ENCODE measurements around the gene TTC16.

DNA sequence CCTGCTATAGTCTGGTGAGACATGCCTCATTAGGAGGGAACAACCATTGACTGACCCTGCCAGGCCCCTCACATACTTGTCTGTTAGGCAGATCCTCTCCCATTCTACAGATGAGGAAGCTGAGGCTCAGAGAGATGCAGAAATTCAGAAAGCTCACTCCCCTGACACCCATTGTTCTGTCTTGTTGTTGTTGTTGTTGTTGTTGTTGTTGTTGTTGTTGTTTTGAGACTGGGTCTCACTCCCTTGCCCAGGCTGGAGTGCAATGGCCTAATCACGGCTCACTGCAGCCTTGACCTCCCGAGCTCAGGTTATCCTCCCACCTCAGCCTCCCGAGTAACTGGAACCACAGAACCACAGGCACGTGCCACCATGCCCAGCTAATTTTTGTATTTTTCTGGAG is 22.2 kb upstream of the TTC16 start:
- TF ChIP-seq, protein P1, sequence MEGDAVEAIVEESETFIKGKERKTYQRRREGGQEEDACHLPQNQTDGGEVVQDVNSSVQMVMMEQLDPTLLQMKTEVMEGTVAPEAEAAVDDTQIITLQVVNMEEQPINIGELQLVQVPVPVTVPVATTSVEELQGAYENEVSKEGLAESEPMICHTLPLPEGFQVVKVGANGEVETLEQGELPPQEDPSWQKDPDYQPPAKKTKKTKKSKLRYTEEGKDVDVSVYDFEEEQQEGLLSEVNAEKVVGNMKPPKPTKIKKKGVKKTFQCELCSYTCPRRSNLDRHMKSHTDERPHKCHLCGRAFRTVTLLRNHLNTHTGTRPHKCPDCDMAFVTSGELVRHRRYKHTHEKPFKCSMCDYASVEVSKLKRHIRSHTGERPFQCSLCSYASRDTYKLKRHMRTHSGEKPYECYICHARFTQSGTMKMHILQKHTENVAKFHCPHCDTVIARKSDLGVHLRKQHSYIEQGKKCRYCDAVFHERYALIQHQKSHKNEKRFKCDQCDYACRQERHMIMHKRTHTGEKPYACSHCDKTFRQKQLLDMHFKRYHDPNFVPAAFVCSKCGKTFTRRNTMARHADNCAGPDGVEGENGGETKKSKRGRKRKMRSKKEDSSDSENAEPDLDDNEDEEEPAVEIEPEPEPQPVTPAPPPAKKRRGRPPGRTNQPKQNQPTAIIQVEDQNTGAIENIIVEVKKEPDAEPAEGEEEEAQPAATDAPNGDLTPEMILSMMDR (IDR thresholded peaks at IDR 0.05): no peak
- TF ChIP-seq POLR2A (IDR thresholded peaks at IDR 0.05): no peak
- no peak for TF ChIP-seq POLR2AphosphoS5 (IDR thresholded peaks at IDR 0.05)

All from suprapubic skin (tissue), 4 donors.